ENCODE data around the gene GRM1. TPM values are rescaled to one million over a fixed set of nuclear protein-coding genes. Genes with fewer than 3 reads are reported as not detected.

The GRM1 gene
- total RNA-seq, 1 donor from 2014 or later = 0.39 TPM

GRCh38 chr6:146347090-146347489 is 318.2 kb downstream of the GRM1 start:
- Mint-ChIP-seq H3K27ac (no peak overlapping the region), H3K4me1 (ENCODE audit: unreplicated experiment) (no peaks in the 10 kb centered on the region), H3K4me3 (no peak overlapping the region), H3K36me3 (no peaks in the 10 kb centered on the region), H3K9me3 (no peaks in the 10 kb centered on the region), H3K27me3 (no peaks in the 10 kb centered on the region)
- no peak for DNase-seq (ENCODE audit: extremely low spot score, unreplicated experiment)
- no peak for TF ChIP-seq CTCF (conservative IDR thresholded peaks at IDR 0.05)

- Mint-ChIP-seq H3K4me3 (no peak overlapping the region), H3K4me1 (ENCODE audit: unreplicated experiment) (no peaks in the 10 kb centered on the region), H3K27ac (no peak overlapping the region), H3K9me3 (no peaks in the 10 kb centered on the region), H3K27me3 (no peaks in the 10 kb centered on the region), H3K36me3 (no peaks in the 10 kb centered on the region)
- DNase-seq (ENCODE audit: extremely low spot score, unreplicated experiment) = no peak
- no peak for TF ChIP-seq CTCF (conservative IDR thresholded peaks at IDR 0.05)
These were observed 318.8 kb downstream of the GRM1 start for GRCh38 chr6:146347690-146348089.

GRCh38 chr6:146351018-146351417 is 322.2 kb downstream of the GRM1 start:
- DNase-seq (ENCODE audit: extremely low spot score, unreplicated experiment) = no peak
- Mint-ChIP-seq H3K27me3 (no peaks in the 10 kb centered on the region), H3K27ac (no peak overlapping the region), H3K4me3 (no peak overlapping the region), H3K4me1 (ENCODE audit: unreplicated experiment) (no peaks in the 10 kb centered on the region), H3K36me3 (no peaks in the 10 kb centered on the region), H3K9me3 (no peaks in the 10 kb centered on the region)
- no peak for TF ChIP-seq CTCF (conservative IDR thresholded peaks at IDR 0.05)

GRCh38 chr6:146352163-146352562 is 323.3 kb downstream of the GRM1 start:
- no peak for DNase-seq (ENCODE audit: extremely low spot score, unreplicated experiment)
- no peak overlapping the region for H3K27ac Mint-ChIP-seq
- H3K36me3 Mint-ChIP-seq = no peaks in the 10 kb centered on the region
- H3K4me3 Mint-ChIP-seq = no peak overlapping the region
- no peak for TF ChIP-seq CTCF (conservative IDR thresholded peaks at IDR 0.05)
- H3K4me1 Mint-ChIP-seq (ENCODE audit: unreplicated experiment) = no peaks in the 10 kb centered on the region
- H3K27me3 Mint-ChIP-seq = no peaks in the 10 kb centered on the region
- H3K9me3 Mint-ChIP-seq = no peaks in the 10 kb centered on the region

- no peak for DNase-seq (ENCODE audit: extremely low spot score, unreplicated experiment)
- Mint-ChIP-seq H3K36me3 (no peaks in the 10 kb centered on the region), H3K27ac (no peak overlapping the region), H3K9me3 (no peaks in the 10 kb centered on the region), H3K4me1 (ENCODE audit: unreplicated experiment) (no peaks in the 10 kb centered on the region), H3K4me3 (no peak overlapping the region), H3K27me3 (no peaks in the 10 kb centered on the region)
- no peak for TF ChIP-seq CTCF (conservative IDR thresholded peaks at IDR 0.05)
These were observed 325.6 kb downstream of the GRM1 start for GRCh38 chr6:146354451-146354850.

- TF ChIP-seq CTCF (conservative IDR thresholded peaks at IDR 0.05) = no peak
- H3K36me3 Mint-ChIP-seq = no peaks in the 10 kb centered on the region
- no peaks in the 10 kb centered on the region for H3K9me3 Mint-ChIP-seq
- no peak overlapping the region for H3K4me3 Mint-ChIP-seq
- no peak for DNase-seq (ENCODE audit: extremely low spot score, unreplicated experiment)
- no peaks in the 10 kb centered on the region for H3K4me1 Mint-ChIP-seq (ENCODE audit: unreplicated experiment)
- no peaks in the 10 kb centered on the region for H3K27me3 Mint-ChIP-seq
- no peak overlapping the region for H3K27ac Mint-ChIP-seq
These were observed 326.7 kb downstream of the GRM1 start for GRCh38 chr6:146355521-146356100.
